Mucosa of rectum (tissue), 2 donors: ENCODE measurements around the gene EHMT2.

Experiments used
- H3K27ac ChIP-seq, 2 donors: one replicate each; pipeline ENCODE4 v1.7.0; 2013; ENCODE audit warnings: inconsistent platforms in 2 of 2, low read depth in 2 of 2, low read length in 2 of 2
- H3K27me3 ChIP-seq, 2 donors: one replicate each; pipeline ENCODE4 v1.7.0; 2013; ENCODE audit warnings: low read length in 2 of 2; ENCODE audit not compliant: control insufficient read depth in 2 of 2, insufficient read depth in 2 of 2
- H3K36me3 ChIP-seq, 2 donors: one replicate each; pipeline ENCODE4 v1.7.0; 2013; ENCODE audit warnings: low read length in 2 of 2; ENCODE audit not compliant: control insufficient read depth in 2 of 2, insufficient read depth in 2 of 2
- H3K4me1 ChIP-seq, 2 donors: one replicate each; pipeline ENCODE4 v1.7.0; 2013; ENCODE audit warnings: low read length in 2 of 2, mild to moderate bottlenecking in 1 of 2; ENCODE audit not compliant: control insufficient read depth in 2 of 2, insufficient read depth in 2 of 2
- H3K4me3 ChIP-seq, 2 donors: one replicate each; pipeline ENCODE4 v1.7.0; 2013; ENCODE audit warnings: low read length in 2 of 2
- H3K9ac ChIP-seq, 2 donors: one replicate each; pipeline ENCODE4 v1.7.0; 2013; ENCODE audit warnings: low read length in 2 of 2, low read depth in 1 of 2, mild to moderate bottlenecking in 1 of 2
- H3K9me3 ChIP-seq, 2 donors: one replicate each; pipeline ENCODE4 v1.7.0; 2013; ENCODE audit warnings: low read length in 2 of 2; ENCODE audit not compliant: control insufficient read depth in 2 of 2
- donor health status: healthy.
- donor health status: Normal muscosa, but diverticular disease.

The EHMT2 gene

DNA sequence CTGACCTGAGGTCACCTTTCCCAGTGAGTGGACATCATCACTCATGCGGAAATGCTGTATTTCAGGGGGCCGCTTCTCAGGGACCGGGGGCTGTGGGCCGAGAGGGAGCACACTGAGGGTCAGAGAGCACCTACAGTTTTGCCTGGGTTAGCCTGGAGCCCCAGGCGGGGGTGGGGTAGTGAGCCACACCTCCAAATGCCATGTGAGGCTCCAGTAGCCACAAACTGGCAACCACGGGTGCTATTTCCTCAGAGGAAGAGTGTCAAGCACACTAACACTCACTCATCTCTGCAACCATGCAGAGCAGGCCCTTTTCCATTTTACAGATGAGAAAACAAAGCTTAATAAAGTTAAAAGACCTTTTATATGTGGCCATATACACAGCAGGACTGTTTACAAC is 4.7 kb downstream of the EHMT2 start:
- H3K4me3 ChIP-seq = no peak overlapping the region
- H3K36me3 ChIP-seq = peaks cover 23 to 41% of the 10 kb centered on the region in 2 donors
- H3K27ac ChIP-seq = no peak overlapping the region

DNA sequence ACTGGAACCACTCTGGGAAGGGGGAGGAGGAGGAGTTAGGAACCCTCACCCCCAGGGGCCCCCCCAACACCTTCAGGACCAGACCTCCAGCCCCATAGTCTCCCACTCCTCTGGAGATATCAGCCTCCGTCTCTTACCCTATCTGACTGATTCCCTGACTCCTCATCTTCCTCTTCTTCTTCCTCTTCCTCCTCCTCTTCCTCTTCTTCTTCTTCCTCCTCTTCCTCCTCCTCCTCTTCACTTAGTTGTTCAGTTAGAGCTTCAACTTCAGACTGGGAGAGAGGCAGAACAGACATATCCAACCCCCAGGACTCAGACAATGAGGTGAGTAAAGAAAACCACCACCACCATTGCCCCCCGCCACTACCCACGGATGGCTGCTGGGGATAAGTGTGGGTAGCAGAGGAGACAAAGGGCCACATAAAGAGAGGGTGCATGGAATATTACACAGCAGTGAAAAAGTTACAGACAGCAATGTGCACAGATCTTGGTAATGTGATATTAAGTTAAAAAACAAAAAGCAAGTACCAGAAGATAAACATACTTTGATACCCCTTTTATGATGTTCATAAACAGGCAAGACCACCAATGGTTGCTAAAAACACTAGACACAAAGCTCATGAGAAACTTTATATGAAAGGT is 8.0 kb downstream of the EHMT2 start:
- no peak overlapping the region for H3K27ac ChIP-seq
- H3K9me3 ChIP-seq = no peaks in the 10 kb centered on the region
- no peaks in the 10 kb centered on the region for H3K4me1 ChIP-seq
- H3K4me3 ChIP-seq = no peak overlapping the region
- H3K9ac ChIP-seq = no peak overlapping the region
- peaks cover 39 to 54% of the 10 kb centered on the region in 2 donors for H3K36me3 ChIP-seq
- no peaks in the 10 kb centered on the region for H3K27me3 ChIP-seq

More for the DNA sequence above, 4.7 kb downstream of the EHMT2 start:
- Histone ChIP-seq H3K9ac (no peak overlapping the region), H3K9me3 (no peaks in the 10 kb centered on the region), H3K27me3 (no peaks in the 10 kb centered on the region), H3K4me1 (peaks cover 0 to 5% of the 10 kb centered on the region in 2 donors)

DNA sequence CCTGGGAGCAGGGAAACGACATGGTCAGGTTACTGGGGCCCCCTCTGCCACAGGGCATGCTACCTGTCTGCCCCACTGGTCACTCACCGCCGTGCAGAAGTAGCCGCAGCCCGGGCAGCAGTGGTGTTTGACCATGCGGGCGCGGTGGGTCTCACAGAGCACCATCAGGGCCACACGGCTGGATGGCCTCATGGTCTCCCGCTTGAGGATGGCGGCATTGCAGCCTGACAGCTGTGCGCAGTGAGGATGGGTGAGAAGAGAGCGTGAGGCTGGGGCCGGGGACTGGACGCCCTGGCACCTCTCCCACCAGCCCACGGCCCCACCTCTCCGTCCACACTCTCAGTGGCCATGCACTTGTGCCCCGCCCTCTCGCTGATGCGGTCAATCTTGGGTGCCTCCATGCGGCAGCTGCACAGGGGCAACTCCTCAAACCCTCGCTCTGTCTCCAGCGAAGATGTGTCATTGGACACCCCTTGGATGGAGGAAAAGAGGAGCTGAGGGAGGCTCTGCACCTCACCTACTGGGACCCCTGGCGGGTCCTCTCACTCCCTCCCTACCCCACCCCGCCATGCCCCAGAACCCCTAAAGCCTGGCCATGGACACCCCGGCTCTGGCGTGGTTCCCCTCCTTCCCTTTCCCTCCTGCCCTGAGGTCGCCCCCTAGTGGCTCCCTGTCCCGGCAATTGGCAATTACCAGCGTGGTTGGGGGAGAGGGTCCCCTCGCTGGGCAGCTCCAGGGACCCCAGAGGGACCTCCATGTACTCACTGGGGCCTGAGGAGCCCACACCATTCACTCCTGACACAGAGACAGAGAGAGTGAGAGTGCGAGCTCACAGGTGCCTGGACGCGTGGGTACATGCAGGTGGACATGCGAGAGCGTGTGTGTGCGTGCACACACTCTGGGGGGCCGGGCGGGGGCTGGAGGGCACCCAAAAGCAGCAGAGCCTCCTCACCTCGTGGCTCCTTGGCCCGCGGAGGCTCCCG is 8.9 kb downstream of the EHMT2 start:
- H3K27ac ChIP-seq = no peak overlapping the region

DNA sequence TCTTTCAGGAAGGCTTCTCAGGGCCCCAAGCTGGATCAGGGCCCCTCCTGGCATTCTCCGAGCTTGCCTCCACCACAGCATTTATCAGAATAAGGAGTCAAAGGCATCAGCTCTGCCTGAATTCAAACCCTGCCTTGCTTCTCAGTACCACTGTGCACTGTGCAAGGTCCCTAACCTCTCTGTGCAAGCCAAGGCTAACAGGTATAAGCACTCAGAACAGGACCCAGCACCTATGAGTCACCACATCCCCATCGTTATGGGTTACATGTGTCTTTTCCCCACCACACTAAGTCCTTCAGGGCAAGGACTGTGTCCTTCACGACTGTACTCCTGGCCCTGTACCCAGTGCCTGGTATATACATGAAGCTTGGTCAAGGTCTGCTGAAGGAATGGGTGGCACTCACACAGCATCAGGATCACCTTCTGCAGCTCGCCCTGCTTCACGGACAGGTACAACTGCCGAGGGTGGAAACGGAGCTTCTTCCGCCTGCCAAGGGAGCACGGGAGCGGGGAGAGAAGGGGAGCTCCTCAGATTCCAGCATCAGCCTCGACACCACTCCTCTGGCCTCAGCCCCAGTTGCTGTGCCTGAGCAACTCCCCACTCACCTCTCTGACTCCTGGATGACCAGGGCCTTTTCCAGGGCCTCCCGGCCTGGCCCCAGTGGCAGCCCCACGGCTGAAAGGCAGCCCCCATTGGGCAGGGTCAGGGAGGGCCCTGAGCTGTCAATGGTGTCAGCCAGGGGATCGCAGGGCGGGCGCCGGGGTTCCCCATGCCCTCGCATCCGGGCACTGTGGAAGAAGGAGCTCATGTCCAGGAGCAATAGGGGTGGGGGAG is 10.1 kb downstream of the EHMT2 start:
- no peak overlapping the region for H3K4me3 ChIP-seq
- H3K9me3 ChIP-seq = no peaks in the 10 kb centered on the region
- no peaks in the 10 kb centered on the region for H3K27me3 ChIP-seq
- peaks cover 50 to 61% of the 10 kb centered on the region in 2 donors for H3K36me3 ChIP-seq
- no peak overlapping the region for H3K9ac ChIP-seq
- H3K27ac ChIP-seq = no peak overlapping the region
- H3K4me1 ChIP-seq = no peaks in the 10 kb centered on the region

More for the DNA sequence above, 8.9 kb downstream of the EHMT2 start:
- Histone ChIP-seq H3K4me1 (no peaks in the 10 kb centered on the region), H3K27me3 (no peaks in the 10 kb centered on the region), H3K9me3 (no peaks in the 10 kb centered on the region), H3K36me3 (peaks cover 42 to 59% of the 10 kb centered on the region in 2 donors), H3K4me3 (no peak overlapping the region), H3K9ac (no peak overlapping the region)

DNA sequence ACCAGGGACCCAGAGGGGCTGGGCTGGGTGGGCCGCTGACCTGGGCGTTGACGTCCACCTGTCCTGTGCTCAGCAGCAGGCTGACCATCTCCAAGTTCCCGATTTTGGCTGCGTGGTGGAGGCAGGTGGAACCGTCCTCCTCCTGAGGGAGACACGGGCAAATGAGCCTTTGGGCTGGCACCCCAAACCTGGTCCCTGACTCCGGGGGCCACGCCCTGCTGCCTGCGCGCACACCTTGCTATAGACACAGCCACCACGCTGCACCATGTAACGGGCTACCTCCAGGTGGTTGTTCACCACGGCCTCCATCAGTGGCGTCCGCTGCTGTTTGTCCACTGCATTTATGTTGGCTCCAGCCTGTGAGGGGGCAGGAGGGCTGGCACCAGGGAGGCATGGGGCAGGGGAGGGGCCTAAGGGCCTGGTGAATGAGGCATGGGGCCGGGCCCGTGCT is 10.9 kb downstream of the EHMT2 start:
- no peak overlapping the region for H3K9ac ChIP-seq
- no peaks in the 10 kb centered on the region for H3K4me1 ChIP-seq
- H3K27me3 ChIP-seq = no peaks in the 10 kb centered on the region
- no peak overlapping the region for H3K27ac ChIP-seq
- H3K4me3 ChIP-seq = no peak overlapping the region
- no peaks in the 10 kb centered on the region for H3K9me3 ChIP-seq
- H3K36me3 ChIP-seq = peaks cover 49 to 56% of the 10 kb centered on the region in 2 donors

DNA sequence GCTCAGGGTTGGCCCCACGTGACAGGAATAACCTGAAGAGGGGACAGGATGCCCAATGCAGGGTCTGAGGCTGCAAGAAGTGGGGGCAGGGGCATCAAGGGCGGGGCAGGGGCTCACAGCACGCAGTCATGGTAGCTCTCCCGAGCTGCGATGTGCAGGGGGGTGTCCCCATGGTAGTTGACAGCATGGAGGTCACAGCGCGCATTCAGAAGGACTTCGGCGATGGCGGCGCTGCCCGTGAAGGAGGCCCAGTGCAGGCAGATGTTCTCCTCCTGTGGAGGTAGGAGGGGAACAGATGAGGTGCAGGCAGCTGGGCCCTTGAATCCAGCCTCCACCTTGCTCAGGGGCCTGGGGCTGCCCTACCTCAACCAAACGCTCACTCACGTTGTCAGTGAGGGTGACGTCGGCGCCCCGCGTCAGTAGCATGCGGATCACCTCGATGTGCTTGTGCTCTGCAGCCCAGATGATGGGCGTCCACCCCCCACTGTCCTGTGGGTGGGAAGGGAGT is 12.9 kb downstream of the EHMT2 start:
- H3K4me3 ChIP-seq = no peak overlapping the region
- H3K4me1 ChIP-seq = peaks cover 2 to 10% of the 10 kb centered on the region in 2 donors
- peaks cover 59 to 69% of the 10 kb centered on the region in 2 donors for H3K36me3 ChIP-seq
- H3K9ac ChIP-seq = no peak overlapping the region
- H3K27me3 ChIP-seq = no peaks in the 10 kb centered on the region
- no peak overlapping the region for H3K27ac ChIP-seq
- no peaks in the 10 kb centered on the region for H3K9me3 ChIP-seq

DNA sequence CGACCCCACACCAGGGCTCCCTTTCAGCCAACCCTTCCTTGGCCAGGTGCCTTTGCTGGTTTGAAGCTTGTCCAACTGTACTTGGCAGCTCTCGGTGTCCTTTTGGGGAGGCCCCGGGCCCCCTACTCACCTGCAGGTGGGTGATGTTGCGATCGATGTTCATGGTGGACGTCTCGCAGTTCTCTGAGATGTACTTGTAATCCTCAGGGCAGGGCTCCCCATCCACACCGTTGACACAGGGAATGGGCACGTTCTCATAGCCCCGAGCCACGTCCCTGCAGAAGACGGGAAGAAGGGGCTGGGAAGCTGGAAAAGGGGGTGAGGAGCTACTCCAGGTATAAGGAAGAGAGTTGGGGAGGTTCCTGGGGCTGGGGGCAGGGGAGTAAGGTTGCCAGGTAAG is 13.8 kb downstream of the EHMT2 start:
- H3K27ac ChIP-seq = no peak overlapping the region
- H3K4me1 ChIP-seq = peaks cover 8 to 15% of the 10 kb centered on the region in 2 donors
- H3K27me3 ChIP-seq = no peaks in the 10 kb centered on the region
- no peak overlapping the region for H3K9ac ChIP-seq
- H3K9me3 ChIP-seq = no peaks in the 10 kb centered on the region
- no peak overlapping the region for H3K4me3 ChIP-seq
- H3K36me3 ChIP-seq = peaks cover 54 to 63% of the 10 kb centered on the region in 2 donors

DNA sequence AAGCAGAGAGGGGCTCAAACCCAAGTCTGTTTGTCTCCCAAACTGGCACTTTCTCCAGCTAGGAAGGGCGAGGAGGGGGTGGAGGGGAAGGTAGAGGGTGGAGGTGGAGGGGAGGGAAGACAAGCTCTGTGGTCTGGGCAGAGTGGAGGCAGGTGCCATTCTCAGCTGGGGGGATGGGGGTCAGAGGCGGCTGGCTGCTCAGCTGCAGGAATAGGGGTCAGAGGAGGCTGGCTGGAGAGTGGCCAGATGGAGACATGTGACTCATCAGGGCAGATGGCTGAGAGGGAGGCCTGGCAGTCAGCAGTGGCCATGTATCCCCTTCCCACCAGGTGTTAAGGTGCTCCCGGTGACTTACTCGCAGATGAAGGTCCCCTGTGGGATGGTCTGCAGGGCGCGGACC is 15.2 kb downstream of the EHMT2 start:
- Histone ChIP-seq H3K4me3 (no peak overlapping the region), H3K27me3 (no peaks in the 10 kb centered on the region), H3K27ac (no peak overlapping the region), H3K36me3 (peaks cover 44 to 52% of the 10 kb centered on the region in 2 donors), H3K9me3 (no peaks in the 10 kb centered on the region), H3K4me1 (peaks cover 9 to 15% of the 10 kb centered on the region in 2 donors), H3K9ac (no peak overlapping the region)

DNA sequence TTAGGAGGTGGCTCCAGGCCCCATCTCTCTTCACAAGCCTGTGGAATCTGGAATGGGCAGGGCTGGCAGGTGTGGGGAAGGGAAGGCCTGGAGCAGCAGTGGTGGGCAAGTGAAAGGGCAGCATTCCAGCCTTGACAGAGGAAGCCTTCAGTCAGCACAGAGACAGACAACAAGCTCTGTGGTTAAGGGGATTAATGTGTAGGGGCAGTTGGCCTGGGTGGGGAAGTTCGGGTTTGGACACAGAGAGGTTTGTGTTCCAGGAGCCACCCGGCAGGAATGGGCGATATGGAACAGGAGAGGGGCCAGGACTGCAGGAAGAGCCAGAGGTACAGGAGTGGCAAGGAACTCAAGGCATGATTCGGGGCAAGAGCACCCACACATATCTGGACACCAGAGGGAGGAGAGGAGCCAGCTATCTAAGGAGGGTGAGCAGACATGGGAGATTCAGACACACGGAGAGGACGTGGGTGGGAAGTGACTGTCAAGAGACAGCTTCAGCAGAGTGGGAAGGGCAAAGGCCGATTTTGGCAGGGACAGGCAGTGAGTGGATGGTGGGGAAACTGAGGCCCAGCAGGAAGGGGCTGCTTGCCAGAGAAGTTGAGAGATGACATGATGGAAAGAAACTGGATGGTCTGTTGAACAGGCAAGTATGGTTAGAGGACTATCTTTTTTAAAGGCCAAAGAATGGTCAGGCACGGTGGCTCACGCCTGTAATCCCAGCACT is 16.2 kb downstream of the EHMT2 start:
- H3K4me1 ChIP-seq = peaks cover 15 to 24% of the 10 kb centered on the region in 2 donors
- no peaks in the 10 kb centered on the region for H3K9me3 ChIP-seq
- no peaks in the 10 kb centered on the region for H3K27me3 ChIP-seq
- H3K9ac ChIP-seq = no peak overlapping the region
- H3K4me3 ChIP-seq = no peak overlapping the region
- H3K27ac ChIP-seq = no peak overlapping the region
- peaks cover 38 to 43% of the 10 kb centered on the region in 2 donors for H3K36me3 ChIP-seq
